Measurements from ENCODE around the gene VPS72. TPM values are rescaled to one million over a fixed set of nuclear protein-coding genes. Genes with fewer than 3 reads are reported as not detected.

VPS72 gene
- total and polyA plus RNA-seq, 2 of the 13 experiments (the other 11 are each of a cell fraction or from before 2014, with no cell fraction given) = 33.7 to 34.5 TPM

DNA sequence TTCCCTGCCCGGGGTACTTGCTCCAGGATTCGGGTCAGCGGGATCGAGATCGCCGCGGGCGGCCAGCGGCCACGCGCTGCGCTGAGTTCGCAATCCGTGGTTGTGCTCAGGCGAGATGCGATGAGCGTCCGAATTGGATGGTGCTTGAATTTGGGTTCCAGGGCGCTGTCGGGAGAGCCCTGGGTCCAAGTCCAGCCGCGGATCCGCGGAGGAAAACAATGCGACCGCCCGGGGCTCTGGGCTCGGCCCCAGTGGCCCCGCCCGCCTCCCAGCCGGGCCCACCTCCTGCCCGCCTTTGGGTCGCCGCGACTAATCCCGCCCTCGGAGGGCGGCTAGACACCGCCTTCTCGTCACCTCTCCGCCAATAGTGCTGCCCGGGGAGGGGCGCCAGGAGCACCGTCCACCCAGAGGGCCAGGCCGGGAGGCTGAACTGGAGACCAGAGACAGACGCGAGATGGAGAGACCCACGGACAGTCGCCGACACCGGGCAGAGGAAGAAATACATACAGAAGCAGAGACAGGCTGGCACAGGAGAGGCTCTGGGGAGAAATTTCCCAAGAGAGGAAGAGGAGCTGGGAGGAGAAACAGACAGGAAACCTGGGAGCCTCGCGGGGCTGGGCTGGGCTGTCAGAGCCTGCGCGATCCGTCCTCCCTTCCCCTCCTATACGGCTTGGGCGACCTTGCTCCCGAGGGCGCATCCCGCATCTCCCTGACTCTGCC, 43.4 kb downstream of the VPS72 start, which contains the start of gene SEMA6C (continued):
- TF ChIP-seq XBP1 (CRISPR knock-in tag; IDR thresholded peaks at IDR 0.05) = no peak
- TF ChIP-seq, protein P1, sequence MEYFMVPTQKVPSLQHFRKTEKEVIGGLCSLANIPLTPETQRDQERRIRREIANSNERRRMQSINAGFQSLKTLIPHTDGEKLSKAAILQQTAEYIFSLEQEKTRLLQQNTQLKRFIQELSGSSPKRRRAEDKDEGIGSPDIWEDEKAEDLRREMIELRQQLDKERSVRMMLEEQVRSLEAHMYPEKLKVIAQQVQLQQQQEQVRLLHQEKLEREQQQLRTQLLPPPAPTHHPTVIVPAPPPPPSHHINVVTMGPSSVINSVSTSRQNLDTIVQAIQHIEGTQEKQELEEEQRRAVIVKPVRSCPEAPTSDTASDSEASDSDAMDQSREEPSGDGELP (IDR thresholded peaks at IDR 0.05; ENCODE audit: borderline replicate concordance, low read depth) = peak; percentile 8; the same call in 1 of the 2 replicates
- TF ChIP-seq, protein P2, sequence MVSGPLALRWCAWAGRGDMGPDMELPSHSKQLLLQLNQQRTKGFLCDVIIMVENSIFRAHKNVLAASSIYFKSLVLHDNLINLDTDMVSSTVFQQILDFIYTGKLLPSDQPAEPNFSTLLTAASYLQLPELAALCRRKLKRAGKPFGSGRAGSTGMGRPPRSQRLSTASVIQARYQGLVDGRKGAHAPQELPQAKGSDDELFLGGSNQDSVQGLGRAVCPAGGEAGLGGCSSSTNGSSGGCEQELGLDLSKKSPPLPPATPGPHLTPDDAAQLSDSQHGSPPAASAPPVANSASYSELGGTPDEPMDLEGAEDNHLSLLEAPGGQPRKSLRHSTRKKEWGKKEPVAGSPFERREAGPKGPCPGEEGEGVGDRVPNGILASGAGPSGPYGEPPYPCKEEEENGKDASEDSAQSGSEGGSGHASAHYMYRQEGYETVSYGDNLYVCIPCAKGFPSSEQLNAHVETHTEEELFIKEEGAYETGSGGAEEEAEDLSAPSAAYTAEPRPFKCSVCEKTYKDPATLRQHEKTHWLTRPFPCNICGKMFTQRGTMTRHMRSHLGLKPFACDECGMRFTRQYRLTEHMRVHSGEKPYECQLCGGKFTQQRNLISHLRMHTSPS (CRISPR knock-in tag; IDR thresholded peaks at IDR 0.05; ENCODE audit: low read depth) = no peak; the same call in 1 of the 2 replicates
- TF ChIP-seq, protein P3, sequence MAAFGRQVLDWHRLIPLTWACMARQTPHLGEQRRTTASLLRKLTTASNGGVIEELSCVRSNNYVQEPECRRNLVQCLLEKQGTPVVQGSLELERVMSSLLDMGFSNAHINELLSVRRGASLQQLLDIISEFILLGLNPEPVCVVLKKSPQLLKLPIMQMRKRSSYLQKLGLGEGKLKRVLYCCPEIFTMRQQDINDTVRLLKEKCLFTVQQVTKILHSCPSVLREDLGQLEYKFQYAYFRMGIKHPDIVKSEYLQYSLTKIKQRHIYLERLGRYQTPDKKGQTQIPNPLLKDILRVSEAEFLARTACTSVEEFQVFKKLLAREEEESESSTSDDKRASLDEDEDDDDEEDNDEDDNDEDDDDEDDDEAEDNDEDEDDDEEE (CRISPR knock-in tag; IDR thresholded peaks at IDR 0.05) = no peak
- peak; percentile 86 for TF ChIP-seq SP2 (CRISPR knock-in tag; IDR thresholded peaks at IDR 0.05)
- TF ChIP-seq ZNF891 (CRISPR knock-in tag; IDR thresholded peaks at IDR 0.05) = peak; percentile 31; the same call in 1 of the 2 replicates
- TF ChIP-seq SNAPC2 (CRISPR knock-in tag; IDR thresholded peaks at IDR 0.05) = no peak
- TF ChIP-seq NAIF1 (CRISPR knock-in tag; IDR thresholded peaks at IDR 0.05; ENCODE audit: borderline replicate concordance) = no peak; the same call in 1 of the 2 replicates
- peak; percentile 41 for TF ChIP-seq IRF2 (CRISPR knock-in tag; IDR thresholded peaks at IDR 0.05)
- peak; percentile 52 for TF ChIP-seq SKI (IDR thresholded peaks at IDR 0.05; ENCODE audit: partially characterized antibody)
- no peak for TF ChIP-seq PHF5A (CRISPR knock-in tag; IDR thresholded peaks at IDR 0.05; ENCODE audit: low read depth, unreplicated experiment)
- TF ChIP-seq, protein P4, sequence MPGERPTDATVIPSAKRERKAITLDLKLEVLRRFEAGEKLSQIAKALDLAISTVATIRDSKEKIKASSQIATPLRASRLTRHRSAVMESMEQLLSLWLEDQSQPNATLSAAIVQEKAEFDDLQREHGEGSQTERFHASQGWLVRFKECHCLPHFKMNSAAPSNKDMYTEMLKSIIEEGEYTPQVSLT (CRISPR knock-in tag; IDR thresholded peaks at IDR 0.05; ENCODE audit: borderline replicate concordance, low read depth) = no peak
- TF ChIP-seq HNF4A (CRISPR knock-in tag; IDR thresholded peaks at IDR 0.05) = peak; percentile 39; the same call in 1 of the 2 replicates
- TF ChIP-seq ZNF879 (CRISPR knock-in tag; IDR thresholded peaks at IDR 0.05) = peak; percentile 75; the same call in 1 of the 2 replicates
- TF ChIP-seq, protein P5, sequence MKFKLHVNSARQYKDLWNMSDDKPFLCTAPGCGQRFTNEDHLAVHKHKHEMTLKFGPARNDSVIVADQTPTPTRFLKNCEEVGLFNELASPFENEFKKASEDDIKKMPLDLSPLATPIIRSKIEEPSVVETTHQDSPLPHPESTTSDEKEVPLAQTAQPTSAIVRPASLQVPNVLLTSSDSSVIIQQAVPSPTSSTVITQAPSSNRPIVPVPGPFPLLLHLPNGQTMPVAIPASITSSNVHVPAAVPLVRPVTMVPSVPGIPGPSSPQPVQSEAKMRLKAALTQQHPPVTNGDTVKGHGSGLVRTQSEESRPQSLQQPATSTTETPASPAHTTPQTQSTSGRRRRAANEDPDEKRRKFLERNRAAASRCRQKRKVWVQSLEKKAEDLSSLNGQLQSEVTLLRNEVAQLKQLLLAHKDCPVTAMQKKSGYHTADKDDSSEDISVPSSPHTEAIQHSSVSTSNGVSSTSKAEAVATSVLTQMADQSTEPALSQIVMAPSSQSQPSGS (CRISPR knock-in tag; IDR thresholded peaks at IDR 0.05) = no peak
- TF ChIP-seq ZNF225 (CRISPR knock-in tag; IDR thresholded peaks at IDR 0.05) = 0 out of 2 replicates have a peak, but pooled peaks have one; percentile 48
- peak; percentile 28; the same call in 1 of the 2 replicates for TF ChIP-seq ZMYM3 (CRISPR knock-in tag; IDR thresholded peaks at IDR 0.05)
- TF ChIP-seq KLF13 (CRISPR knock-in tag; IDR thresholded peaks at IDR 0.05) = peak; percentile 73; the same call in 1 of the 2 replicates
- TF ChIP-seq CAMTA2 (CRISPR knock-in tag; IDR thresholded peaks at IDR 0.05; ENCODE audit: borderline replicate concordance) = 0 out of 2 replicates have a peak, but pooled peaks have one; percentile 52
- no peak for TF ChIP-seq NONO (IDR thresholded peaks at IDR 0.05)
- TF ChIP-seq NONO (CRISPR knock-in tag; conservative IDR thresholded peaks at IDR 0.05) = 0 out of 2 replicates have a peak, but pooled peaks have one; percentile 29
- TF ChIP-seq, protein P6, sequence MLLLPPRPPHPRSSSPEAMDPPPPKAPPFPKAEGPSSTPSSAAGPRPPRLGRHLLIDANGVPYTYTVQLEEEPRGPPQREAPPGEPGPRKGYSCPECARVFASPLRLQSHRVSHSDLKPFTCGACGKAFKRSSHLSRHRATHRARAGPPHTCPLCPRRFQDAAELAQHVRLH (CRISPR knock-in tag; IDR thresholded peaks at IDR 0.05; ENCODE audit: borderline replicate concordance, low read depth) = peak; percentile 46; the same call in 1 of the 2 replicates
- TF ChIP-seq, protein P7, sequence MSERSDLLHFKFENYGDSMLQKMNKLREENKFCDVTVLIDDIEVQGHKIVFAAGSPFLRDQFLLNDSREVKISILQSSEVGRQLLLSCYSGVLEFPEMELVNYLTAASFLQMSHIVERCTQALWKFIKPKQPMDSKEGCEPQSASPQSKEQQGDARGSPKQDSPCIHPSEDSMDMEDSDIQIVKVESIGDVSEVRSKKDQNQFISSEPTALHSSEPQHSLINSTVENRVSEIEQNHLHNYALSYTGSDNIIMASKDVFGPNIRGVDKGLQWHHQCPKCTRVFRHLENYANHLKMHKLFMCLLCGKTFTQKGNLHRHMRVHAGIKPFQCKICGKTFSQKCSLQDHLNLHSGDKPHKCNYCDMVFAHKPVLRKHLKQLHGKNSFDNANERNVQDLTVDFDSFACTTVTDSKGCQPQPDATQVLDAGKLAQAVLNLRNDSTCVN (CRISPR knock-in tag; IDR thresholded peaks at IDR 0.05; ENCODE audit: borderline replicate concordance) = peak; percentile 37; the same call in 1 of the 2 replicates

Data from HepG2 (cell line).